Mesodermal cell (in vitro differentiated cells): Measurements from ENCODE around the gene ROCK2.
"Not testable (repeated sequence)": the region's sequence is repeated elsewhere in the genome, so short reads cannot be mapped to it uniquely, and the experiment has no call there.

Source experiments
- H3K27ac ChIP-seq: 2 replicates; pipeline ENCODE4 v1.7.0; 2013; ENCODE audit warnings: mild to moderate bottlenecking, low read depth, low read length, moderate library complexity; ENCODE audit not compliant: severe bottlenecking
- H3K36me3 ChIP-seq: 2 replicates; pipeline ENCODE4 v1.7.1; 2013; ENCODE audit warnings: mild to moderate bottlenecking, low read length, moderate library complexity; ENCODE audit not compliant: control insufficient read depth, insufficient read depth
- H3K4me1 ChIP-seq: one replicate; pipeline ENCODE4 v1.7.1; 2013; ENCODE audit warnings: mild to moderate bottlenecking, low read length; ENCODE audit not compliant: insufficient read depth, control insufficient read depth, poor library complexity, severe bottlenecking
- H3K4me3 ChIP-seq: 2 replicates; pipeline ENCODE4 v1.7.0; 2013; ENCODE audit warnings: low read length, control low read depth, mild to moderate bottlenecking; ENCODE audit not compliant: insufficient read depth, poor library complexity, severe bottlenecking; ENCODE audit errors: extremely low read depth
- H3K9me3 ChIP-seq: 2 replicates; pipeline ENCODE4 v1.7.1; 2013; ENCODE audit warnings: mild to moderate bottlenecking, low read length, moderate library complexity; ENCODE audit not compliant: control insufficient read depth
- WGBS, 2 experiments: methylation state at CpG; one replicate each; pipeline ENCODE4 v1.1.5; 2013; ENCODE audit warnings: missing lambda C conversion rate in 2 of 2; ENCODE audit not compliant: insufficient coverage in 2 of 2; 5-methylcytosine and 5-hydroxymethylcytosine counted together

Gene ROCK2

GRCh38 chr2:11340717-11341116 lies 3.7 kb downstream of the ROCK2 start:
- H3K4me1 ChIP-seq, result peaks cover 15% of the 10 kb centered on the region
- peaks cover 17% of the 10 kb centered on the region for H3K36me3 ChIP-seq
- no peak overlapping the region for H3K27ac ChIP-seq
- no peaks in the 10 kb centered on the region for H3K9me3 ChIP-seq
- WGBS, 2 experiments, result 75% methylated on average over 1 of the region's 2 CpGs; no CpG with 5 or more reads in 1 of the 2 experiments
- no peak overlapping the region for H3K4me3 ChIP-seq

- Histone ChIP-seq H3K9me3 (no peaks in the 10 kb centered on the region), H3K36me3 (peaks cover 17% of the 10 kb centered on the region), H3K27ac (no peak overlapping the region), H3K4me1 (peaks cover 11% of the 10 kb centered on the region), H3K4me3 (no peak overlapping the region)
- WGBS, 2 experiments, result 94% methylated on average over 3 of the region's 6 CpGs; no CpG with 5 or more reads in 1 of the 2 experiments
These were observed 4.8 kb downstream of the ROCK2 start for GRCh38 chr2:11339508-11340083.

- Histone ChIP-seq H3K27ac (no peak overlapping the region), H3K4me3 (no peak overlapping the region), H3K36me3 (peaks cover 17% of the 10 kb centered on the region), H3K4me1 (peaks cover 11% of the 10 kb centered on the region), H3K9me3 (no peaks in the 10 kb centered on the region)
- 100% methylated on average over 4 of the region's 5 CpGs for WGBS, 2 experiments
These were observed 5.9 kb downstream of the ROCK2 start for GRCh38 chr2:11338580-11338979.

- Histone ChIP-seq H3K27ac (no peak overlapping the region), H3K9me3 (no peaks in the 10 kb centered on the region), H3K4me1 (peaks cover 11% of the 10 kb centered on the region), H3K4me3 (no peak overlapping the region), H3K36me3 (peaks cover 17% of the 10 kb centered on the region)
- 100% methylated on average over 1 of the region's 2 CpGs; no CpG with 5 or more reads in 1 of the 2 experiments for WGBS, 2 experiments
These were observed 6.5 kb downstream of the ROCK2 start for GRCh38 chr2:11337909-11338308.

GRCh38 chr2:11336189-11336588 lies 8.2 kb downstream of the ROCK2 start:
- Histone ChIP-seq H3K4me1 (peaks cover 3% of the 10 kb centered on the region), H3K9me3 (peaks cover 4% of the 10 kb centered on the region), H3K36me3 (peaks cover 17% of the 10 kb centered on the region), H3K27ac (no peak overlapping the region), H3K4me3 (no peak overlapping the region)
- 75 to 100% methylated on average over 1 of the region's 1 CpG for WGBS, 2 experiments

- Histone ChIP-seq H3K9me3 (peaks cover 4% of the 10 kb centered on the region), H3K4me1 (no peaks in the 10 kb centered on the region)
- 100% methylated on average over 1 to 2 of the region's 2 CpGs for WGBS, 2 experiments
These were observed 10.8 kb downstream of the ROCK2 start for GRCh38 chr2:11333427-11334183.

GRCh38 chr2:11332596-11332995 lies 11.8 kb downstream of the ROCK2 start:
- H3K36me3 ChIP-seq, result peaks cover 9% of the 10 kb centered on the region
- no peaks in the 10 kb centered on the region for H3K4me1 ChIP-seq
- no peak overlapping the region for H3K4me3 ChIP-seq
- no CpG with 5 or more reads among the region's 1 CpG for WGBS, 2 experiments
- peaks cover 4% of the 10 kb centered on the region for H3K9me3 ChIP-seq
- no peak overlapping the region for H3K27ac ChIP-seq

More at GRCh38 chr2:11333427-11334183, 10.8 kb downstream of the ROCK2 start:
- Histone ChIP-seq H3K4me3 (no peak overlapping the region), H3K36me3 (peaks cover 17% of the 10 kb centered on the region), H3K27ac (no peak overlapping the region)

GRCh38 chr2:11330457-11331142 lies 13.8 kb downstream of the ROCK2 start:
- 80% methylated on average over 1 of the region's 4 CpGs; no CpG with 5 or more reads in 1 of the 2 experiments for WGBS, 2 experiments
- no peak overlapping the region for H3K4me3 ChIP-seq
- peaks cover 15% of the 10 kb centered on the region for H3K4me1 ChIP-seq
- no peaks in the 10 kb centered on the region for H3K36me3 ChIP-seq
- peaks cover 4% of the 10 kb centered on the region for H3K9me3 ChIP-seq
- H3K27ac ChIP-seq, result no peak overlapping the region

GRCh38 chr2:11329776-11330175 lies 14.7 kb downstream of the ROCK2 start:
- peaks cover 16% of the 10 kb centered on the region for H3K4me1 ChIP-seq
- H3K36me3 ChIP-seq, result no peaks in the 10 kb centered on the region
- H3K9me3 ChIP-seq, result peaks cover 4% of the 10 kb centered on the region
- no CpG with 5 or more reads among the region's 1 CpG for WGBS, 2 experiments
- H3K27ac ChIP-seq, result no peak overlapping the region
- H3K4me3 ChIP-seq, result no peak overlapping the region

GRCh38 chr2:11328522-11328921 lies 15.9 kb downstream of the ROCK2 start:
- no CpG with 5 or more reads among the region's 1 CpG for WGBS, 2 experiments
- not testable (repeated sequence) for H3K36me3 ChIP-seq, H3K27ac ChIP-seq, H3K4me3 ChIP-seq, H3K9me3 ChIP-seq
- H3K4me1 ChIP-seq, result peaks cover 16% of the 10 kb centered on the region
